Measurements from ENCODE around the gene INPP5B.
A peak's percentile ranks its signal among the peaks of the same experiment; 100 is the strongest.
"Not testable (repeated sequence)": the region's sequence is repeated elsewhere in the genome, so short reads cannot be mapped to it uniquely, and the experiment has no call there.

INPP5B gene

GRCh38 chr1:37947364-37947763 is 511 bp upstream of the INPP5B start:
- DNase-seq (ENCODE audit: low read depth): no peak

DNA sequence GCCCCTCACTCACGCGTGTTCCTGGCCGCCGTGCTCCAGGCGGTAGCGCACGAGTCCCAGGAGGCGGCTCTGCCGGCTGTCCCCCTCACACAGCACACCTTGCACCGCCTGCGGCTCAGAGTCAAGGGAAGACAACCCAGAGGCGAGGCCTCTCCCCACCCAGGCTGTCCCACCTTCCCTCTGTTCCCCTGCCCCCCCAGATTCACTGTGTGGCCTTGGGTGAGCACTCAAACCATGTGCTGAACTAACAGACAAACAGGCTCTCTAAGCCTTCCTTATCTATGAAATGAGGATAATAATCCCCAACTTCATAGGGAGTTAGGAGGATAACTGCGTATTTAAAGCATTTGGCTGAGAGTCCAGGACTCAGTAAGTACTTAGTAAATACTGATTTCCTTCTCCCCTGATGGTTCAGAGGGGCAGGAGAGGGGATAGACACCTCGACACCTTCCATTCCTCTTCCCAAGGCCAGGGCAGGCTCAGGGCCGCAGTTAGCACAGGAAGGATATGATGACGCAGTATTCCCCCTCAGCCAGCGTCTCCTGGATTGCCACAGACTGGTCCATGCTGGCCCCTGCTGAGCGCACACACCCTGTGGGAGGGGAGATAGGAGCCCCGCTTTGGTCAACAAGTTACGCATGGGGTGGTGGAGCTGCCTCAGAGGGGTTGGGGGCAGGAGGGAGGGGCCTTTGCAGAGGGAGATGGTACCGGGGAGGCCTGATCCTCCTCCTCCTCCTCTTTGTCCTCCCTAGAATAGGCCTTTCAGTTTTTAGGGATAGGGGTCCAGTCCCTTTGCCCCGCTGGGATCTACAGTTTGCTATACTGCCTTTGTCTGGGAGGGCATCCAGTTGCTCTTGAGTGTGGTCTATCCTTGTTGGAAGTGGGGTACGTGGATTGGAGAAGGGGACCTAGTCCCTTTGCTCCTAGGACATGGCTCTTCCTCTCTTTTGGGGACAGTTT is 830 bp downstream of the INPP5B start:
- no peak for DNase-seq (ENCODE audit: low read depth)

- no peak for DNase-seq (ENCODE audit: low read depth)
Measured at GRCh38 chr1:37945251-37945650, 1.6 kb downstream of the INPP5B start.

DNA sequence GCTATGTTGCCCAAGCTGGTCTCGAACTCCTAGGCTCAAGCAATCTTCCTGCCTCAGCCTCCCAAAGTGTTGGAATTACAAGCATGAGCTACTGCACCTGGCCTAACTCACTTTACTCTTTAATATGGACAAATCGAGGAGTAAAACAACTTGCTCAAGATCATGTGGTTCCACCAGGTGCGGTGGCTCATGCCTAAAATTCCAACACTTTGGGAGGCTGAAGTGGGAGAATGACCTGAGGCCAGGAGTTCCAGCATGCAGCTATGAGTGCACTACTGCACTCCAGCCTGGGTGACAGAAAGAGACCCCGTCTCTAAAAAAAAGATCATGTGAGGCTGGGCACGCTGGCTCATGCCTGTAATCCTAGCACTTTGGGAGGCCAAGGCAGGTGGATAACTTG is 2.0 kb downstream of the INPP5B start:
- no peak for DNase-seq (ENCODE audit: low read depth)

GRCh38 chr1:37944086-37944763 is 2.6 kb downstream of the INPP5B start:
- no peak for DNase-seq (ENCODE audit: low read depth)

GRCh38 chr1:37940299-37940947 is 6.4 kb downstream of the INPP5B start:
- DNase-seq (ENCODE audit: low read depth): no peak

DNA sequence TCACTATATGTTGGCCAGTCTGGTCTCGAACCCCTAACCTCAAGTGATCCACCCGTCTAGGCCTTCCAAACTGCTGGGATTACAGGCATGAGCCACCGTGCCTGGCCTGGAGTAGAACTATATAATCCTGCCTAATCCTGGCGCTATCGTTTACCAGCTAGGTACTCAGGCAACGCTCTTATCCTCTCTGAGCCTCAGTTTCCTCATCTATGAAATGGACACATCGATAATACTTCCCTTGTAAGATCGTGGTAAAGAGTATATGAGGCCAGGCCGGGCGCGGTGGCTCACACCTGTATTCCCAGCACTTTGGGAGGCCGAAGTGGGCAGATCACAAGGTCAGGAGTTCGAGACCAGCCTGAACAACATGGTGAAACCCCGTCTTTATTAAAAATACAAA is 10.1 kb downstream of the INPP5B start:
- DNase-seq (ENCODE audit: low read depth): not testable (repeated sequence)

GRCh38 chr1:37932759-37933158 is 14.1 kb downstream of the INPP5B start:
- no peak for DNase-seq (ENCODE audit: low read depth)

DNA sequence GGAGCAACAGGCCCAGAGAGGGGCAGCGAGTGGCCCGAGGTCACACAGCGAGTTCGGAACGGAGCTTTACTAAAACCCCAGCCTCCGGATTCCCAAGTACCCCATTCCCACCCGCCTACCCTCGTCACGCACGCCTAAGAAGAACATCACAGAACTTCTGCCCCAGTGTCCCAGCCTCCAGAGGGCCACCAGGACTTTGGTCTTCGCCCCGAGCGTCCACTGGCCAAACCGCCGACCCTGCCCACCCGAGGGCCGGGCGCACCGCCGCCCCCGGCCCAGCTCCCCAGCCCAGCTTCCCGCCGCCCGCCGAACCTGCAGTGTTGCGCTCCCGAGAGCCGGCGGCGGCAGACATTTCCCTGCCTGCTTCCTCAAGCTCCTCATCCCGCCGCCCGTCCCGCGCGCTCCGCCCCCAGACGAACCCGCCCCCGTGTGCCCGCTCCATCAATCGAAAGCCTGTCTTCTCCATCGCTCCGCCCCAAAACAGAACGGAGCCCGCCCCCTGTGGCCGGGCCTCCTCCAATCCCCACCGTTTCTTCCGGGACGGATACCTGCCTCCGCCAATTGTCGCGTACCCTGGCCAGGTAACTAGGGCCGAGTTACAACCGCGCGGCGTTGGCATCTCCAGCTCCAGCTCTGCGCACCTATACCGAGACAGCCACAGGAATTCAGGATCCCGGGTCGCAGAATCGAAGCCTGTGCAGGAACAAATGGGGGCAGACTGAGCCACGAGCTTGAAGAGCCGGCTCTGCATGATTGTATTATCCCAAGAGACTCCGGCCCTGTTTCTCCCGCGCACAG is 15.3 kb downstream of the INPP5B start:
- peak; percentile 94 for DNase-seq (ENCODE audit: low read depth)

- no peak for DNase-seq (ENCODE audit: low read depth)
Measured at GRCh38 chr1:37931102-37931360, 15.8 kb downstream of the INPP5B start.

DNA sequence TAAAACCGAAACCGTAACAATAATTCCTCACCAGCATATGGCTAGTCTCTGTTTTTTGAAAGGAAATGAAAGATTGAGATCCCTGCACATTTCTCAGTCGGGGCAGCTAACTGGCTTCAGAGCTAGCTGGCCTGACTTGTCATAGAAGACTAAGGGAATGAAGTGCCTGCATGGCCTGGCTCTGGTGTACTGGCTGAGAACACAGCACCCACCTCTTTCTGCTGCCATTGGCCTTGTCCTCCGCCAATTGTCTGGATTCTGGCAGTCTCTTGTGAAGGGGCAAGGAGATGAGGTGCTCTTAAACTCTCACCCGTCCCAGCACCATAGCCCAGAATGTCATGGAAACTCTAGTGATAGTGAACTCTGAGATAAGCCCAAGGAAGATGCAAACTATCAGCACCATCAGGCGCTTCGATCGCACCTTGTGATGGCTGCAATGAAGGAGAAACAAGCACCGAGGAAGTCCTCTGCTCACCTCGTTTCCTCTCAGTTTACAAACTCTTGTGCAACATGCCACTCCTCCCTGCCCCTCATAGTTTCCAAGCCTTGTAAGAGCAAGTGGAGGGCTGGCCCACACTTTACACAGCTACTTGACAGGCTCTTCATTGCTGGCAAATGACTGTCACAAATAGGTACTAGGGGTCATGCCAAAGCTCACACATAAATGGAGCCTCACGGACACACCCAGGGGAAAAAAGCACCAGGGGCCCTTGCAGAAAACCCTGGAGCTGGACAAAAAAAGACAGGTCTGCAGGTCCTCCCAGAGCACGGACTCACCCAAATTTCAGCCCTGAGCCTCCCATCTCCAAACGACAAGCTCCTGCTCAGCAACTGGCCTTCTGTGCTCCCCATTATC is 16.4 kb downstream of the INPP5B start:
- DNase-seq (ENCODE audit: low read depth): no peak

GRCh38 chr1:37926038-37926924 is 20.6 kb downstream of the INPP5B start:
- no peak for DNase-seq (ENCODE audit: low read depth)

- DNase-seq (ENCODE audit: low read depth): no peak
Measured at GRCh38 chr1:37925316-37925715, 21.5 kb downstream of the INPP5B start.

DNA sequence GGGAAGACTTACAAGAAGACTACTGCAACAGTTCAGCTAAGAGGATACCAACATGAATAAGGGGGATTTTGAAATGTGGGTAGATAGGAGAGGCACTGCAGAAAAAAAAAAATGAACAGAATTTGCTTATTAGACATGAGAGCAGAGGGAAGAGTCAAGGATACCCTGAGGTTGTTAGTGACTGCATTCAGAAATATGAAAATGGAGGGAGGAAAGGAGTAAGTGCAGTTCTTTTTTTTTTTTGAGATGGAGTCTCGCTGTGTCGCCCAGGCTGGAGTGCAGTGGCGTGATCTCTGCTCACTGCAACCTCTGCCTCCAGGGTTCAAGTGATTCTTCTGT is 23.3 kb downstream of the INPP5B start:
- no peak for DNase-seq (ENCODE audit: low read depth)

DNA sequence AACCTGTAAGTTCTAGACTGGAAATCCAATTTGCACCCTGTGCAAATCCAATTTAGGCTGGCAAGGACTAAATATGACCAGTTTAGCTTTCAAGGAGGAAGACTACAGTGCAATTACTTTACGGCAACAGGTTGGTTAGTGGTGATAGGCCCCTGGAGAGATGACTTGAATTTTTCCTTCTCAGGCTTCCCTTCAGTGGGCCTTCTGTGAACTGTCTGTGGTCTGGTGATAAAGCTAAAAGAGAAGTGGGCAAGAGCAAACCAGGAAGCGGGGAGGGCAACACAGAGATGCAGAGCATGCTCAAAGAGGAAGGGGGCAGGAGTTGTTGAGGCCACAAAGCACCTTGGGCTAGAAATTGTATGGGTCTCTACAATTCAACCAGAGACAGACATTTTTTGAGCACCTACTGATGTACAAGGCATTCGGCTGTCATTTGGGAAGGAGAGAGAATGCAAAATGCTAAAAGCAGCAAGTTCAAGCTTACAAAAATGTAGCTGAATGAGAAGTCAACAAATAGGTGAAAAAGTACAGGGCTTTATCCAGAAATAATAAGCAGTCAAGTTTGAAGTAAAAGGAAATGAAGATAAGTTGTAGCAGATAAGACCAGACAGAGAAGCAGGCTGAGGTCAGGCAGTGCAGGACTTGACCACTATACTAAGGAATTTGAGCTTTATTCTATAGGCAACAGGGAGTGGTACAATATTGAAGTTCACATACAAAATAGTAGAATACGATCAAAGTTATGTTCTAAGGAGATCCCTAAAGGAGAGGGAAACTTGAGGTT is 23.9 kb downstream of the INPP5B start:
- DNase-seq (ENCODE audit: low read depth): no peak

DNA sequence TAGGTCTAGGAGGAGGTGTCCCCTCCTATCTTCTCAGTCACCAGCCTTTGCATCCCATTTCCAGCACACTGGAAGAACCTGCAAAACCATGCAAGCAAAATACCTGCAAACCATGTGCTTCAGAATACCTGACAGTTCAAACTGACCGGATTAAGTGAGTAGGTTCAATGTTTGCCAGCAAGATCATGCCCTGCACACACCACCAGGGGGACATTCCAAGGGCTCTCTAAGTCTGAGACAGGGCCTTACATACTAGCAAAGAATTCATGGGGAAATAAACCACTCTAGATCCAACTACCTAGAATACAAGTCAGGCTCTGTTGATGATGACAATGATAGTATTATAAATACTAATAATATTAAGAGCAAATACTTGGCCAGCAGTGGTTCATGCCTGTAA is 27.6 kb downstream of the INPP5B start:
- no peak for DNase-seq (ENCODE audit: low read depth)

GRCh38 chr1:37915476-37916093 is 31.3 kb downstream of the INPP5B start:
- no peak for DNase-seq (ENCODE audit: low read depth)

DNA sequence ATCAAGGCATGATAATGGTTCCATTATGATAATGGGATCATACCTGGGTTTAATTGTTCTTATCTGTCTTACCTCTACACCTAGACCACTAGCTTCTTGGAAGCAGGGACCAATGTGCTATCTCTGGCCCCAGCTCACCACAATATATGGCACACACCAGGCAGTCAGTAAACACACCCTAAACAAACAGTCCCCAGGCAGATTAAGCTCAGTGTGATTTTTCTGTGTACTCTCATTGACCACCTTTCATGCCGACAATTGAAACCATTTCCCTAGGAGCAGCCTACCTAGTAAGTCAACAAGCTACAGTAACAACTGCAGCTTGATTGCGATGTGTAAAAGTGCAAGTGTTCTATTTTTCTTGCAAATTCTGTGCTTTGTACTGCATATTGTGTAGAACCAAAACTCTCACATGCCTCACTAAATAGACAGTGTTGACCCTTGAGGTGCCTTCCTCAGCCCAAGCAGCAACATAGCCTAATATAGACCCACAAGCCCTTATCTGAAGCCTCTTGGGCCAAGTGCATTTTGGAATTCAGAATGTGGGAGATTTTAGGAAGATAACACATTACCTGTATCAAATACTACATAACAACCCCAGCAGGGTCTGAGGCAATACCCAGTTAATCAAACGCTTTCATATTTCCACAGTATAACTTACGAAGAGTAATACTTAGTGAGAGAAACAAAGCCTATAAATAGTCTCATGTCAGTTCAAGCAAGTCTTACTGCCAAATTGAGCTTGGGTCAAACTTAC is 32.0 kb downstream of the INPP5B start:
- no peak for DNase-seq (ENCODE audit: low read depth)

Measured in T-helper 22 cell (primary cell).